Activated CD4-positive, alpha-beta T cell treated with anti-CD3 and anti-CD28 coated beads for 36 hours (primary cell): ENCODE measurements around the gene PTCH2. TPM values are rescaled to one million over a fixed set of nuclear protein-coding genes. Genes with fewer than 3 reads are reported as not detected.
A peak's percentile ranks its signal among the peaks of the same experiment; 100 is the strongest.

ENCODE experiments used
- ATAC-seq: fragments of 200-7000 bp; cut with Tn5 transposase; one replicate; pipeline ENCODE4 v1.10.0; 2021; ENCODE audit warnings: mild to moderate bottlenecking, moderate library complexity
- CTCF ChIA-PET: fragments of 350-600 bp; sonication (Branson Sonifier 250); formaldehyde crosslinking; loops from one replicate; lab custom pipeline; 2021; ENCODE audit warnings: antibody characterized with exemption; lab: Charles Lee
- POLR2A ChIA-PET: fragments of 350-600 bp; sonication (Branson Sonifier 250); formaldehyde crosslinking; loops from one replicate; lab custom pipeline; 2021; ENCODE audit warnings: antibody characterized with exemption, inconsistent platforms; lab: Charles Lee
- DNase-seq: peaks from one replicate; pipeline ENCODE4 v3.0.0-alpha.2; 2020
- H3K27ac Mint-ChIP-seq: one replicate; pipeline ENCODE4 v1.8.0; 2021; ENCODE audit warnings: mixed read lengths
- H3K27me3 Mint-ChIP-seq: one replicate; pipeline ENCODE4 v1.8.0; 2021; ENCODE audit warnings: mixed read lengths
- H3K36me3 Mint-ChIP-seq: one replicate; pipeline ENCODE4 v1.8.0; 2021; ENCODE audit warnings: low read depth, mixed read lengths
- H3K4me1 Mint-ChIP-seq: one replicate; pipeline ENCODE4 v1.8.0; 2021; ENCODE audit warnings: mixed read lengths
- H3K4me3 Mint-ChIP-seq: one replicate; pipeline ENCODE4 v1.8.0; 2021; ENCODE audit warnings: mild to moderate bottlenecking, moderate library complexity, mixed read lengths
- H3K9me3 Mint-ChIP-seq: one replicate; pipeline ENCODE4 v1.8.0; 2021; ENCODE audit warnings: low read depth, mixed read lengths
- intact Hi-C, 2 experiments: fragments of 100-400 bp; cut with DNase I in 1 of 2; cut with micrococcal nuclease in 1 of 2; formaldehyde crosslinking; loops; one replicate each; pipeline versions ENCODE4 v1.14.2 to v1.15.1; 2022 to 2024; cut with DNase I, micrococcal nuclease
- total RNA-seq, 2 experiments: library from RNA; stranded (reverse); gene quantifications; one replicate each; pipeline ENCODE4 v1.2.3, GENCODE V29; 2021

PTCH2 gene
- total RNA-seq, 2 experiments from 2014 or later, result 0.37 to 0.69 TPM

GRCh38 chr1:44808063-44808937 lies 34.8 kb downstream of the PTCH2 start, which contains the start of gene BTBD19:
BTBD19 (plus strand) TSS chr1:44808523; CDS start chr1:44808821, 298 bp downstream.
- intact Hi-C loops, result loop anchor here (2.0 to 10.0 kb wide), 5 partner anchors 31 to 687 kb away; partner anchors contain the start of gene TESK2 (in 1 of the 2)
- CTCF ChIA-PET, result interaction anchor here (0.6 to 3.7 kb wide), 18 partner anchors 8 to 533 kb away, joined by 3 to 41 read pairs (median 5); partner anchors contain the start of genes HECTD3, PLK3, RNU5D-1 and UROD
- peak within 1 kb of the TSS; percentile 87 for H3K4me3 Mint-ChIP-seq
- H3K27me3 Mint-ChIP-seq, result no peaks in the 10 kb centered on the region
- peaks cover 91% of the 10 kb centered on the region for H3K4me1 Mint-ChIP-seq
- peak; percentile 60 for ATAC-seq
- H3K27ac Mint-ChIP-seq, result peak within 1 kb of the TSS; percentile 99
- DNase-seq, result peak; percentile 91
- H3K36me3 Mint-ChIP-seq, result peaks cover 53% of the 10 kb centered on the region
- no peaks in the 10 kb centered on the region for H3K9me3 Mint-ChIP-seq
- POLR2A ChIA-PET, result interaction anchor here (0.9 to 8.5 kb wide), 18 partner anchors 8 to 777 kb away, joined by 3 to 337 read pairs (median 8); partner anchors contain the start of genes BEST4, KIF2C, MUTYH and PLK3

GRCh38 chr1:44807364-44808062 lies 35.5 kb downstream of the PTCH2 start:
- Mint-ChIP-seq H3K4me3 (peak overlapping the region; percentile 87), H3K9me3 (no peaks in the 10 kb centered on the region), H3K27ac (peak overlapping the region; percentile 99), H3K4me1 (peaks cover 92% of the 10 kb centered on the region), H3K27me3 (no peaks in the 10 kb centered on the region), H3K36me3 (peaks cover 61% of the 10 kb centered on the region)
- peak; percentile 94 for DNase-seq
- intact Hi-C loops, result loop anchor here (1.0 to 10.0 kb wide), 8 partner anchors 31 to 775 kb away; partner anchors contain the start of genes KIF2C (in 1 of the 2) and TESK2 (in 1 of the 2)
- ChIA-PET POLR2A (interaction anchor here (0.9 to 8.5 kb wide), 10 partner anchors 11 to 533 kb away, joined by 3 to 337 read pairs (median 13); partner anchors contain the start of genes BEST4, KIF2C, MUTYH and RNU5D-1), CTCF (interaction anchor here (0.8 to 3.7 kb wide), 10 partner anchors 9 to 839 kb away, joined by 3 to 41 read pairs (median 5); partner anchors contain the start of genes HECTD3, RNU5D-1 and UROD)
- peak; percentile 57 for ATAC-seq

GRCh38 chr1:44806704-44807363 lies 36.2 kb downstream of the PTCH2 start, which contains the start of gene DYNLT4:
DYNLT4 (minus strand) TSS chr1:44807351; CDS start chr1:44806668, 683 bp downstream.
- Mint-ChIP-seq H3K9me3 (no peaks in the 10 kb centered on the region), H3K4me3 (peak within 1 kb of the TSS; percentile 87), H3K27me3 (no peaks in the 10 kb centered on the region), H3K27ac (peak within 1 kb of the TSS; percentile 99), H3K36me3 (peaks cover 64% of the 10 kb centered on the region), H3K4me1 (peaks cover 92% of the 10 kb centered on the region)
- DNase-seq, result no peak
- intact Hi-C loops, result loop anchor here (1.0 to 10.0 kb wide), 6 partner anchors 68 to 776 kb away; partner anchors contain the start of genes KIF2C (in 1 of the 2) and TESK2 (in 1 of the 2)
- peak; percentile 2 for ATAC-seq
- ChIA-PET POLR2A (interaction anchor here (0.6 to 8.5 kb wide), 10 partner anchors 10 to 777 kb away, joined by 3 to 337 read pairs (median 6); partner anchors contain the start of genes AKR1A1, BEST4, KIF2C and RNU5D-1), CTCF (interaction anchor here (0.8 to 3.7 kb wide), 4 partner anchors 11 to 839 kb away, joined by 3 to 41 read pairs (median 4); partner anchors contain the start of gene RNU5D-1)

- H3K4me3 Mint-ChIP-seq, result no peak overlapping the region
- peak overlapping the region; percentile 99 for H3K27ac Mint-ChIP-seq
- ChIA-PET CTCF (interaction anchor here (1.8 to 3.7 kb wide), 2 partner anchors 12 to 13 kb away, joined by 4 to 41 read pairs; no protein-coding TSS in a partner anchor), POLR2A (interaction anchor here (0.6 to 8.5 kb wide), 12 partner anchors 8 to 777 kb away, joined by 3 to 337 read pairs (median 4); partner anchors contain the start of genes AKR1A1, BEST4, RNU5D-1 and RPS8)
- ATAC-seq, result no peak
- peaks cover 64% of the 10 kb centered on the region for H3K36me3 Mint-ChIP-seq
- no peaks in the 10 kb centered on the region for H3K9me3 Mint-ChIP-seq
- peak; percentile 17 for DNase-seq
- H3K4me1 Mint-ChIP-seq, result peaks cover 87% of the 10 kb centered on the region
- intact Hi-C loops, result loop anchor here (2.0 to 10.0 kb wide), 4 partner anchors 174 to 777 kb away; partner anchors contain the start of gene TESK2 (in 1 of the 2)
- H3K27me3 Mint-ChIP-seq, result no peaks in the 10 kb centered on the region
Measured at GRCh38 chr1:44806025-44806703, 36.9 kb downstream of the PTCH2 start.

- peak overlapping the region; percentile 77 for H3K27ac Mint-ChIP-seq
- H3K27me3 Mint-ChIP-seq, result no peaks in the 10 kb centered on the region
- no peak for ATAC-seq
- H3K36me3 Mint-ChIP-seq, result peaks cover 67% of the 10 kb centered on the region
- no peak overlapping the region for H3K4me3 Mint-ChIP-seq
- intact Hi-C loops, result loop anchor here (2.0 to 10.0 kb wide), 4 partner anchors 173 to 777 kb away; partner anchors contain the start of gene TESK2 (in 1 of the 2)
- peak; percentile 13 for DNase-seq
- no peaks in the 10 kb centered on the region for H3K9me3 Mint-ChIP-seq
- CTCF ChIA-PET, result interaction anchor here (0.5 to 1.8 kb wide), 2 partner anchors 12 to 207 kb away, joined by 3 to 4 read pairs; no protein-coding TSS in a partner anchor
- peaks cover 80% of the 10 kb centered on the region for H3K4me1 Mint-ChIP-seq
- POLR2A ChIA-PET, result interaction anchor here (0.5 to 8.5 kb wide), 6 partner anchors 13 to 84 kb away, joined by 3 to 337 read pairs (median 6); partner anchors contain the start of gene RNU5D-1
Measured at GRCh38 chr1:44805311-44806024, 37.6 kb downstream of the PTCH2 start.

GRCh38 chr1:44803312-44804095 lies 39.5 kb downstream of the PTCH2 start:
- CTCF ChIA-PET, result no interaction called here
- peak overlapping the region; percentile 87 for H3K4me3 Mint-ChIP-seq
- H3K27ac Mint-ChIP-seq, result peak overlapping the region; percentile 88
- intact Hi-C loops, result loop anchor here (10.0 kb wide), 2 partner anchors 501 to 691 kb away; partner anchors contain the start of gene TESK2 (in 1 of the 2)
- POLR2A ChIA-PET, result interaction anchor here (1.4 to 8.5 kb wide), 2 partner anchors 16 to 82 kb away, joined by 4 to 337 read pairs; no protein-coding TSS in a partner anchor
- H3K9me3 Mint-ChIP-seq, result no peaks in the 10 kb centered on the region
- ATAC-seq, result no peak
- DNase-seq, result peak; percentile 27
- peaks cover 69% of the 10 kb centered on the region for H3K4me1 Mint-ChIP-seq
- no peaks in the 10 kb centered on the region for H3K27me3 Mint-ChIP-seq
- H3K36me3 Mint-ChIP-seq, result peaks cover 63% of the 10 kb centered on the region

- DNase-seq (no peak), ATAC-seq (no peak)
- no peaks in the 10 kb centered on the region for H3K27me3 Mint-ChIP-seq
- H3K27ac Mint-ChIP-seq, result peak overlapping the region; percentile 88
- ChIA-PET POLR2A (interaction anchor here (1.4 to 5.1 kb wide), 2 partner anchors 17 to 81 kb away, joined by 4 to 186 read pairs; no protein-coding TSS in a partner anchor), CTCF (no interaction called here)
- peaks cover 65% of the 10 kb centered on the region for H3K4me1 Mint-ChIP-seq
- intact Hi-C loops, result loop anchor here (10.0 kb wide), 2 partner anchors 502 to 692 kb away; partner anchors contain the start of gene TESK2 (in 1 of the 2)
- H3K9me3 Mint-ChIP-seq, result no peaks in the 10 kb centered on the region
- H3K4me3 Mint-ChIP-seq, result peak overlapping the region; percentile 87
- peaks cover 63% of the 10 kb centered on the region for H3K36me3 Mint-ChIP-seq
Measured at GRCh38 chr1:44803062-44803311, 40.1 kb downstream of the PTCH2 start.

- Mint-ChIP-seq H3K27me3 (no peaks in the 10 kb centered on the region), H3K9me3 (no peaks in the 10 kb centered on the region), H3K36me3 (peaks cover 62% of the 10 kb centered on the region), H3K4me3 (peak overlapping the region; percentile 87), H3K4me1 (peaks cover 60% of the 10 kb centered on the region), H3K27ac (peak overlapping the region; percentile 92)
- ChIA-PET CTCF (no interaction called here), POLR2A (interaction anchor here (1.4 to 5.1 kb wide), 3 partner anchors 17 to 81 kb away, joined by 4 to 186 read pairs (median 21); partner anchors contain the start of gene RNU5D-1)
- DNase-seq, result peak; percentile 45
- ATAC-seq, result no peak
- intact Hi-C loops, result loop anchor here (10.0 kb wide), 2 partner anchors 502 to 692 kb away; partner anchors contain the start of gene TESK2 (in 1 of the 2)
Measured at GRCh38 chr1:44802306-44803061, 40.6 kb downstream of the PTCH2 start.
